IPS DF 4.7 (cell line): Measurements from ENCODE around the gene GGA1.

Source experiments
- DNase-seq: peaks from one replicate; pipeline ENCODE4 v3.0.0-alpha.2; 2013; ENCODE audit warnings: low spot score; ENCODE audit errors: extremely low read depth

GGA1 gene

DNA sequence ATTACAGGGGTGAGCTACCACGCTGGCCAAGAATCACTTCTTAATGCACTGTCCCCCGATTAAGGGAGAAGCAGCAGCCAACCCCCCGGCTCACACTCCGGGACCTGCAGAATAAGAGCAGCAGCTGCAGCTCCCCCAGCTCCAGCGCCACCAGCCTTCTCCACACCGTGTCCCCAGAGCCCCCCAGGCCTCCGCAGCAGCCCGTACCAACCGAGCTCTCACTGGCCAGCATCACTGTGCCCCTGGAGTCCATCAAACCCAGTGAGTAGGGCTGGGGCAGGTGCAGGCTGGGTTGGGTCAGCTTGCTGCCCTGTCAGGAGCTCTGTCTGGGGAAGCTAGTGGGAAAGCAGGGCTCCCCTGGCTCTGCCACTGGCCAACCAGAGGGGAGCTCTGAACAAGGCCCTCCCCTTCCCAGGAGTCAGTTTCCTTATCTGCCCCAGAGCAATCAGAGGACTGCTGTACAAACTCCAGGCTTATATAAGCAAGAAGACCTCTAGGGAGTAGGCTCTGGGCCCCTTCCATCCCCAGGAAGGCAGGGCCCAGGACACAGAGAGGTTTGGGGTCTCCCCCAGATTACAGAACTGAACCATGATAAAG is 22.3 kb downstream of the GGA1 start:
- no peak for DNase-seq

DNA sequence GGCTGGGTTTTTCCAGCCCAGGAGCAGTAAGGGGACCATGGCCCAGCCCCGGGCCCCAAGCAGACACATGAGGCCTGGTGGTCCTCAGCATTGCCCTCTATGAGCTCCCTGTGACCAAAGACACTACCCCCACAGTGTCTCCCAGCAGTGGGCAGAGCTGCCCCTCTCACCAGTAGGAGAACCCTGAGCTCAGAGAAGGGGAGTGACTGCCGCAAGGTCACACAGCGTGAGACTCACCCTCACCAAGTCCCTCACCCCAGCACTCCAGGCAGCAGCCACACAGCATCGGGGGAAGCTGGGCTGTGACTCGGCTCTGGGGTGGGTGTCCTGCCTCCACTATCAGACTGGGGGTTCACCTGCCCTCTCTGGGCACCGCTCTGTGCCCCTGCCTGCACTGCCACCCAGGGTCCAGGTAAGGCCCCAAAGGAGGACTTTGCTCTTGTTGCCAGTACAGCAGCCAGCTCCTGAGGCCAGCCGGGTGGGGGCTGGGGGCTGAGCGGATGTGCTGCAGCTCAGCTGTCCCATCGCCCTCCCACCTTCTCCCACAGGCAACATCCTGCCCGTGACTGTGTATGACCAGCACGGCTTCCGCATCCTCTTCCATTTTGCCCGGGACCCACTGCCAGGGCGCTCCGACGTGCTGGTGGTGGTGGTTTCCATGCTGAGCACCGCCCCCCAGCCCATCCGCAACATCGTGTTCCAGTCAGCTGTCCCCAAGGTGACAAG is 23.0 kb downstream of the GGA1 start:
- no peak for DNase-seq

DNA sequence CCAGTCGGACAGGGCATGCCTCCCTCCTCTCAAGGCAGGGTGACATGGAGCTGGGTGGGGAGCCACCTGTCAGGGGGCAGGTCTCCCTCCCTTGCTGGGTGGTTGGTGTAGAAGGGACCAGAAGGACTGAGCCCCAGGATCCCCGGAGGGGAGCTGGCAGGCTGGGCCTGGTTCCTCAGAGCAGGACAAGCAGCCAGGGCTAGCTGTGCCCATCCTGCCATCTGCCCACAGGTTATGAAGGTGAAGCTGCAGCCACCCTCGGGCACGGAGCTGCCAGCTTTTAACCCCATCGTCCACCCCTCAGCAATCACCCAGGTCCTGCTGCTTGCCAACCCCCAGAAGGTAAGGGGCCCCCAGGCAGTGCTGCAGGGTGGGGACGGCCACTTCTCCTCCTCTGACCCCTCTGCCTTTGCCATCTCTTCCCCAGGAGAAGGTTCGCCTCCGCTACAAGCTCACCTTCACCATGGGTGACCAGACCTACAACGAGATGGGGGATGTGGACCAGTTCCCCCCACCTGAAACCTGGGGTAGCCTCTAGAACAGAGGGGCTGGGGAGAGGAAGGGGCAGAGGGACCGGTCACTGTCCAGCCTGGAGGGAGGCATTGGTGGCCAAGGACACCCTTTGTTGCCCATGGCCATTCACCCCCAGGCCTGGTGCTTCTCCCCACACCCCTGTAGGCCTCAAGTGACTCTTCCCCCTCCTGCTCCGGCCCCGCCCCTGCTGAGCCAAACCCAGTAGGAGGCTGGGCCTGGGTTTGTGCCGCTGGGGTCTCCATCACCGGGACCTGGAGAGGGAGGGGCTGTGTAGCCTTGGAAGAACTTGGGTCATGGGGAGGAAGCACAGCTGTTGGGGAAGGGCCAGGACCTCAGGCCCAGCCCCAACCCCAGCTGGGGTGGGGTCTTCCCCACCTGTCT is 23.8 kb downstream of the GGA1 start:
- no peak for DNase-seq

DNA sequence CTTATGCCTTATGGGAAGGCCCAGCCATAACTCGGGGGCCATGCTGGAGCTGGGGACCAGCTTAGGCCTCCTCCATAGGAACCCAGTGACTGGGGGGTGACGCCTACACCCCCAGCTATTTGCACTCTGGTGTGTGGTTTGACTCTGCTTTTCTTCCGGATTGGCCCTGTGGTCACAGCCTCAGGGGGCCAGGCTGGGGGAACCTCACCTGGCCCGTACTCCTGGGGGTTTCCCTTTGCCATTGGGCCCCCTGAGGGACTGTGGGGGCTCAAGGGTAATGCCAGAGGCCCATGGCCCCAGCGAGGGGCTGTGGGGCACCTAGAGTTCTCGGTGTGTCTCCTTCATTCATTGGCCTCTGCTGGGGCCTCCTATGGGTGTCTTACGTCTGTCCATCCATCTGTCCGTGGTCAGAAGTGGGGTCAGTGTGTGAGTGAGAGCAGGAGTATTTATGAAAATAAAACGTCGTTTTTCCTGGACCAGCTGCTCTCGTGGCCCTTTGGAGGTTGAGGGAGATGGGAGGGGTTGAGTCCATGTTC is 24.5 kb downstream of the GGA1 start:
- DNase-seq: no peak

DNA sequence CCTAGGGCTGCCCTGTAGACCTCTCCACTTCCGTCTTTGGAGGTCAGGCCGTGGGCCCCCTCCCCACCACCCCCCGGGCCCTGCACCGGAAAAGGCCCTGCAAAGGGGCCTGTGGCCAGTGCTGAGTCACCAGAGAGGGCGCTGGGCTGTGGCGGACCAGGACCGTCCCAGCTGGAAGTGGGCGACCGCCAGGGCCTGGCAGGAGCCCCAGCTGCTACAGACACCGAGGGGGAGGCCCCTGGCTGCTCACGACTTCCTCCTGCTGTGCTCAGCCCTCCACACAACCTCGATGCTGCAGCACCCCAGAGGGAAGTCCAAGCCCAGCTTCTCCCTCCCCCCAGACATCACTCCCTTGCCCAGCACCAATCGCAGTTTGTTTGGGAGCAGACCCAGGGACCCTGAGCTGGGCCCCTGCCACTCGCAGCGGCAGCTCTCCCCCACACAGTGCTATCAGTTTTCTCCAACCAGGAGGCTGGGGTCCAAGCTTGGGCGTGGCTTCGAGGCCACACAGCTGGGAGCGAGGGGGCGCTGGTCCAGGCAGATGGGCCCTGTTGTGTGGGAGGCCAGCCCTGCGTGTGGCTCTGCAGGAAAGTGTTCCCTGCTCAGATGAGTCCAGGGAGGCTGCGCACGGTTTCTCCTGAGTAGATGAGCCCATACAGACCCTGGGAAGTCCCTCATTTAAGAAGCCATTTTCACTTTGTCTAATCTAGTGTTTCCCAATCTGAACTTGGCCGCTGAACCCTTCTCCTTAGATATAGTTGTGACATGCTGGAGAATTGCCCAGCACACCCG is 25.2 kb downstream of the GGA1 start:
- no peak for DNase-seq

DNA sequence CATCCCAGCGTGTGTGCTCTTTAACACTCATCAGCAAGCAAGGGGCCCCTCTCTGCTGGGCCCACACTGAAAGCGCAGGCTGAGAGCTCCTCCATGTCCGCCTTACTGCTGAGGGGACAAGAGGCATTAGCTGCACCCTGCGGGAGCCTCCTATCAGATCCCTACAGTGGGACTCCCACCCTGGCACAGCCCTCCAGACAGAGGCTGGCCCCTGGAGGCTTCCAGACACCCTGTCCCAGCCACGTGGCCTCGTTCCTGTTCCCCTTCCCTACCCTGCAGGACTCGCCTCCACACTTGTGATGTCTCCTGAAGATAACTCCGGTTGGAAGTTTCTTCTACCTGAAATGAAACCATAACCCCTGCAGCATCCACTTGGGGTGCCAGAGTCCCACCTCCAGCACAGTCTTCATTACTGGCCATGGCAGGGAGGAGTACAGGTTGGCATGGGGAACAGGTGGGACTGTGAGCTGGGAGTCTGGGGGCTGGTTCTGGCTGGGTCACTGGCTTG is 25.8 kb downstream of the GGA1 start:
- DNase-seq: no peak

DNA sequence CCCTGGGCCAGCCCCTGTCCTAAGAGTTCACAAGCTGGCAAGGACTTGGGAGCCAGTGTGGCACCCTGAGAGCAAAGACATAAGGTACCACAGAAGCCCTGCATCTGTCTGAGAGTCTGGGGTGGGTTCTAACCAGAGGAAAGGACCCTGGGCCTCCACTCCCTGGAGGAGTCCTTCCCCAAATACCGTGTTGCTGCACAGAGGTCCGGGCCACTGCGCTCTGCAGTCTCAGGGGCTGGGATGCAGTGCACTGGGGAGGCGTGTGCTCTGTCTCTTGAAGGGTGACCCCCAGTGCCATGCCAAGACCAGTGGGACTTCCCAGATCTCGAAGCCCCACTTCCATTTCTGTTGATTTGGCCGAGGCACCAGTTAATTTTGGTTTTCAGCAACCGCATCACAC is 26.5 kb downstream of the GGA1 start:
- no peak for DNase-seq

DNA sequence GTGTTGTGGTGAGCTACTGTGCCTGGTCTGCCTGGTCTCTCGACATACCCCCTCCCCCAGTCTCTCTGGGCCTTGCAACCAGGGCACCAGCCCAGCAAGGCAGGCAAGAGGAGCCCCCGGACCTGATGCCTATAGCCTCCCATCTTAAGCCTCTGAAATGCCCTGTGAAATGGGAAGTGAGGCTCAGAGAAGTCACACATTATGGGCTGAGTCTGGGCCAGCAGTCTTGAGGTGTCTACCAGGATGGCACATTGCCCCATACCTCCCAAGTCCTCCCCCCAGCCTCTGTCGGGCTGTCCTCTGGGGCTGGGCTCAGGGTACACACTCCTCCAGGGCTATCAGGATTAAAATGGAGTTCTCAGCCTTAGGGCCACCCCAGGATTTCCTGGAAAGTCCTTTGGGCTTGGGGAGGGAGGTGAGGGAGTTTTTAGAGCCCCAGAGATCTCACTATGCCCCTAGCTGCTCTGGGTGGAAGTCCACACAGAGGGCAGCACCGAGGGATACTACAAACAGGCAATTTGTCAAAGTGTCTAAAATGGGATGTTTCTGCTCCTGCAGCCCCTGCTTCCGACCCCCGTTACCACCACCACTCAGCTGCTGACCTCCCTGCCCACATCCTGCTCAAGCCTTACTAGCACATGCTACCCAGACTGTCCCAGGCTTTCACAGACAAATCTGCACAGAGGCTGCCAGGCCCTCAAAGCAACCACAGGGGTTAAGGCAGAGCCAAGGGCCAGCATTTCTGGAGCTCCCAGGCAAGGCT is 27.7 kb downstream of the GGA1 start:
- DNase-seq: no peak

DNA sequence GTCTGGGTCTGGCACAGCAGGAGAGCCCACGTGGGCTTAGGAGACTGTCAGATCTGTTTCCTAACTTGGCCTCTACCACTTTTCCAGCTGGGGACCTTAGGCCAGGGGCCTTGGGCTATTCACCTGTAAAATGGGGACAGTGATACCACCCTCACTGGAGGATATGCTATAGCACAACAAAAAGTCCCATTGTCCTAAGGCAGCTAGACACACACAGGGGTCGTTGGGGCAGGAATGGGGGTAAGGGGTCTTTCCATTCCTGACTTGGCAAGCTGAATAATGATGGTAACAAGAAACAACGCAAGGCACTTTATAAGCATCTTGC is 28.3 kb downstream of the GGA1 start:
- DNase-seq: no peak

DNA sequence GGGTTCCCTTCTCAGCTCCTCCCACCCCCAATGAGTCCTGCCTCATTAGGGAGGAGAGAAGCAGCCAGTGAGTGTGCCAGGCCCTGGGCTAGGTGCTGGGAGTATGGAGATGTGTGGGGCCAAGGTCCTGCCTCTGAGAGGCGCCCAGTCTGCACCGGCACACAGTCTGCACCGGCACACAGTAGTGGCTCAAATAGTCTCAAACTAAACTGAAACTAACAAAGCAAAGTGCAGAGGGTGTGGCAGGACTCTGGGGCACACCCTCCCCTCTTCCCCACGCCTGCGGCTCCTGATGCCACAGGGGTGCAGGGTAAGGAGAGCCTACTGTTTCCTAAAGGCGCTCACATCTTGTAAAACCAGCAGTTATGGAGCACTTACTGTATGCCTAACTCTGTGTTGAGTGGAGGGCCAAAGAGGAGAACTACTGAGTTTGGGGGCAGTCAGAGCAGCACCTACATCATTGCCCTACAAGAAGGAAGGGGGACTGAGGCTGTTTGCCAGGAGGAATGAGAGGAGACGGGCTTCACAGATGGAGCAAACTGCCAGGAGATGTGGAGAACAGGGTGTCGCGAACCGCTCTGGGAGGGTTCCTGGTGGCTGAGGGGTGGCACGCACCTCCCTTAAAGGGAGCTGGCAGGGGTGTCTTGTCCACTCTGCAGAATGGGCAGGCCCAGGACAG is 29.9 kb downstream of the GGA1 start:
- no peak for DNase-seq

DNA sequence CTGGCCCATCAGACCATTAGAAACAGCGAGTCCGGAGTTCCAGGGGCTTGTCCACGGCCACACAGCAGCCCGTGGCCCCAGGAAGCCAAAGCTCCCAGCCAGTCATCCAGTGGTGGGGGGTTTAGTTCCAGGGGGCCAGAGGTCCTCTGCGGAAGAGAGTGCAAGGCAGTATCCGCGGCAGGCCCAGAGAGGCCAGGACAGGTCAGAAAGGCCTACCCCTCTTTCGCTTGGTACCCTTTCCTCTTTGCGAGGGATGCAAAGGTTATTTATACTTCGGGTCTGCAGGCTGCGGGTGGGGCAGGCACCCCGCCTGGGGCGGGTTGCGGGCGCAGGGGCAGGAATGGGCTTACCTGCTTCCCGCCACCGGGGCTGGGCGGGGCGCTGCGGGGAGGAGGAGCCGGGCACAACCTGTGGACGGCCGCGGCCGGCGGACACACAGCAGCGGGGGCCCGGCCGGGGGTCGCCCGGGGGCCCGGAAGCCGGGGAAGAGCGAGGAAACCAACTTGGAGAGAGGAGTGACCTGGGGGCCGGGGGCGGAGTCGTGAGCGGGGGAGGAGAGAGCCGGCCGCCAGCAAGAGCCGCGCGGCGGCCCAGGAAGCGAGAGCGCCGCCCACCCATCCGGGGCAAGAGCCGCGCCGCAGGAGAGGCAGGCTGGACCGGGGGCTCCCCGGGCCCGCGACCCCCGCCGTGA is 30.6 kb downstream of the GGA1 start, which contains the start of gene SH3BP1:
Gene SH3BP1, plus strand, starts transcription at position 600 of the 691 bp plus-strand sequence. CDS start 119 bp downstream, outside the sequence.
- no peak for DNase-seq

DNA sequence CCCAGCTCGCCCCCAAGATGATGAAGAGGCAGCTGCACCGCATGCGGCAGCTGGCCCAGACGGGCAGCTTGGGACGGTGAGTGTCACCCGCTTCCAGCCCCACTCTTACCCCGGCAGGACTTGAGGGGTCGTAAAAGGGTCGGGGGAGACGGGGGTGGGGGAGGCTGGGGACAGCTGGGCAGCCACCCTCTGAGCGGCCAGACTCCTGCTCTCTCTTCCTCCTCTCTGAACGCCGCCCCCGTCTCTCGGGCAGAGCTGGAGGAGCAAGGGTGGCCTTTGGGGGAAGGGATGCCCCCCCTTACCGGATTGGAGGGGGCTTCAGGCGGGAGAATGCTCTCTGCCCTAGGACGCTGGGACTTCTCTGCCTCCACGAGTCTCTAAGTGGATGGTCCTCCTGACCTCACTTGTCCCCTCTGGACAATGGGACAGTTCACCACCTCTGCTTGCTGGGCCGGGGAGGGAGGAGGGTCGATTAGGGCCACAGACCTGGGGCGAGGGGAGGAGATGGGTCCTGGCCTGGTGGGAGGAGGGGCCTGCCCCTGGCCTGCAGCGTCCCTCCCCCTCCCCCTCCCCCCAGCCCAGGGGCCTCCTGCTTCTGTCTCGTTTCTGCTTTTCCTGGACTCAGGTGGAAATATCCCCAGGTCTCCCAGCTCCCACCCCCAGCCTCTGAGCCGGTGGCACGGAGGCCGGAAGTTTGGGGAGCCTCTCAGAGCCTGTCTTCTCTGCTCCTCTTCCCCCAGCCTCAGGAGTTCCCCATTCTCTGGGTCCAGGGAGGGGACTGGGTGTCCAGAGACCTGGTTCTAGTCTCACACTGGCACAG is 31.3 kb downstream of the GGA1 start:
- DNase-seq: no peak

DNA sequence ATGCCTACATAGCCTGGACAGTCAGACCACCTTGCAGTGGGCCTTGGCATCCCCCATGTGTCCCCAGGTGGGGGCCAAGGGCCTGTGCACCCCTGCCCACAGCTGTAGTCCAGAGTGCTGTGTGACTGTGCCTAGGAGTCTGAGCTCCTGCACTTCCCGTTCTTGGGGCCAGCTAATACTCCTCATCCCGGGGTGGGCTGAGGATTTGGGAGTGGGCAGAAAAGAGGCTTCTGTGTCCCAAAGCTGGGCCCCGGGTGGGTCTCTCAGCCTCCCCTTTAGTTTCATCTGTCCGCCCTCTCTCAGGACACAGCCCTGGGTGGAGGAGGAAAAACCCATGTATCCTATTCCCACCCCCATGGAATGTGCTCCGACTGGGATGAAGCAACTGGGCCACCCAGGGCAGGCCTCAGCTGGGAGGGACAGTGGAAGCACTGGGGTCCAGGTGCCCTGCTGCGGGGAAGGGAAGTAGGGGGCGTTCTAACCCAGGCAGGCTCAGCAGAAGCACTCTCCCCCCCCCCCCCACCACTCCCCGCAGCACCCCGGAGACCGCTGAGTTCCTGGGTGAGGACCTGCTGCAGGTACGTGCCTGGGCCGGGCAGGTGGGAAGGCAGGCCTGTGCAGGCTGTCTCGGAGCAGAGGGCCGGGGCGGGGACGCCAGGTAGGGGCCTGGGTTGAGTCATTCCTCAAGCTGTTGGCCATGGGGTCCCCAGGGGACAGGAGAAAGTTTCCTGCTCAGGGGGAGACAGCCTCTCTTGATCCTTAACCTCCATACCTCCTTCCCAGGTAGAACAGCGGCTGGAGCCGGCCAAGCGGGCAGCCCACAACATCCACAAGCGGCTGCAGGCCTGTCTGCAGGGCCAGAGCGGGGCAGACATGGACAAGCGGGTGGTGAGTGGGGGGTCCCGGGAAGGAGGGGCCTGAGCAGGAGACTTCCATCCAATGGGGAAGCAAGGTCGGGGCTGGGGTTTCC is 32.2 kb downstream of the GGA1 start:
- DNase-seq: no peak

DNA sequence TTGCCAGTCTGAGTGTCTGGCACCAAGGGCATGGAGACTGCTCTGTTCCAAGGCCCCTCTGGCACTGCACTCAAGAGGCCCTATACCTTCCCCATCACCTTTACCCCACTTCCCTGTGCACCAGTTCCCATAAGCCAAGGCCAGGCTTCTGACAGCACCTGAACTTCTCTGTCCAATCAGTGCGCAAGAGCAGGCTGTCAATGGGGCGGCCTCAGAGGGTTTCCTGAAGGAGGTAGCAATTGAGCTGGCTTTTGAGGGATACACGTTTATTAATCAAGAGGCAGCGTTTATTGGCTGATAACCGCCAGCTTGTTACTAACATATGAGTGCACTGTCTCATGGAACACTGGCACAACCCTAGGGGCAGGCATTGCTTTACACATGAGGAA is 32.9 kb downstream of the GGA1 start:
- no peak for DNase-seq

DNA sequence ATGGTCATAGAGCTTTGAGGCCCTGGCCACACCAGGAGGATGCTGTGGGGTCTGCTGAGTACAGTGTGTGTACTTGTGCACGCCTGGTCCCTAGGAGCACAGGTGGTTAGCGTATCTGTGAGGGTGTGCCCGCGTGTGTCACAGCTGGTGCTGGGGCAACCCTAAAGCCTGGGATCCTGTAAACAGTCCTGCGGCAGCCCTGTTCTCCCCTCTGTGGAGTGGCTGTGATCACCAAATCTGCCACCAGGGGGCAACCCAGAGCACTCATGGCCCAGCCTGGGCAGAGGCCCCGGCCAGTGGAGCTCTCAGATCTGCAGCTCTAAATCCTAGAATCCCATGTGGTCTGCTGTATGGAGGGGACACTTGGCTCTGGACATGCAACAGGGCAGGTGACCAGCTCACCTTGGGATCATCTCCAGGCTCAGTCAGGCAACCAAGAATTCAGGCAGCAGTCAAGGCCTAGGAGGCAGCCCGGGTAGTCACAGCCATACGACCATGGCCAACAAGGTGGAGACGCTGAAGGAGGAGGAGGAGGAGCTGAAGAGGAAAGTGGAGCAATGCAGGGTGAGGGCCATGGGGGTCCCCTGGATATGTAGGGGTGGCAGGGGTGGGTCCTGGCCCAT is 34.7 kb downstream of the GGA1 start:
- no peak for DNase-seq

DNA sequence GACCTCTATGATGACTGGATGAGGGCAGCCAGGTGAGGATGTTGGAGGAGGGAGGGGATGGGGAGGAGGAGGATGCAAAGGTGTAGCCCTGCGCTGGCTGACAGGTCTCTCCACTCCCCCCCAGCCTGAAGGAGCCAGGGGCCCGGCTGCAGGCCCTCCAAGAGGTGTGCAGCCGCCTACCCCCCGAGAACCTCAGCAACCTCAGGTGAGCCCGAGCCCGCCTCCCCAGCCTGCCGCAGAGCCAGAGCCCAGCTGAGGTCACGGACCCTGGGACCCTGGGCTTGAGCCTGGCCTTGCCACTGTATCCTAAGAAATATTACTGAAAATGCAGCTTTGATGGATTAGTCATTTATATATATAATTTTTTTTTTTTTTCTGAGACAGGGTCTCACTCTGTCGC is 38.7 kb downstream of the GGA1 start:
- no peak for DNase-seq

DNA sequence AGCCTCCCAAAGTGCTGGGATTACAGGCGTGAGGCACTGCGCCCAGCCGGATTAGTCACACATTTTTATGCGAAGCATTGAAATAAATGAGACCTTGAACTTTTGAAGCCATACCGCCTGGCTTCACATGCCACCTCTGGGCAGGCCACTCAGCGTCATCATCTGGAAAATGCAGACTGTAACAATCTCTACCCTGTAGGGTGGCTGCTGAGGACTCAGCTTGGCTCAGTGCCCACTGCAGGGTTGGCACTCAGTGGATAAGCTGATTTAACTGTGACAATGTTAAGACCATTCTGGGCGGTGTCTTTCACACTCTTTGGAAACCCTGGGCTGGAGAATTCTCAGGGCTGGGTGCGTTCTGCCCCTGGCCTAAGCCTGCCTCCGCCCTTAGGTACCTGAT is 39.3 kb downstream of the GGA1 start:
- no peak for DNase-seq
